ENCODE data around the gene PARD3B. TPM values are rescaled to one million over a fixed set of nuclear protein-coding genes. Genes with fewer than 3 reads are reported as not detected.

The PARD3B gene
- total RNA-seq, 1 experiment from 2014 or later: 3.6 TPM

DNA sequence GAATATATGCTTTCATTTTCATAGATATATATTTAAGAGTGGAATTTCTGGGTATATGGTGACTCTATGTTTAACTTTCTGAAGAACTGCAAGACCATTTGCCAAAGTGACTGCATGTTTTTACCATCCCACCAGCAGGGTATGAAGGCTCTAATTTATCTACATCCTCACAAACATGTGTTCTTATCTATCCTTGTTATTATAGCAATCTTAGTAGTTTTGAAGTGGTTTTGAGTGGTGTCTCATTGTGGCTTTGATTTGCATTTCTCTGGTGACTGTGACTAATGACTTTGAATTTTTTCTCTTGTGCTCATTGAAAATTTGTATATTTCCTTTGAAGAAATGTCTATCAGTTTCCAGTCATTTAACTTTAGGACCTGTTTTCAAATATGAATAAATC, 826.9 kb downstream of the PARD3B start:
- Histone ChIP-seq H3K27me3 (ENCODE audit: control insufficient read depth, insufficient read depth, low read length) (no peaks in the 10 kb centered on the region), H3K9me3 (ENCODE audit: control insufficient read depth, insufficient read depth, low read depth, low read length) (no peaks in the 10 kb centered on the region), H3K36me3 (ENCODE audit: control insufficient read depth, insufficient read depth, low read length) (no peaks in the 10 kb centered on the region), H3K4me3 (ENCODE audit: low read depth in 2 of 2, low read length in 2 of 2) (no peak overlapping the region), H3K27ac (ENCODE audit: low read length) (no peak overlapping the region), H3K4me1 (ENCODE audit: control insufficient read depth, insufficient read depth, low read length) (no peaks in the 10 kb centered on the region)
- TF ChIP-seq SIN3A (IDR thresholded peaks at IDR 0.05; ENCODE audit: borderline replicate concordance, insufficient read depth, low read depth, low read length) (no peak), POLR2AphosphoS5 (IDR thresholded peaks at IDR 0.05; ENCODE audit: low read depth, low read length) (no peak), REST (IDR thresholded peaks at IDR 0.05; ENCODE audit: insufficient read depth in 1 of 2, low read depth in 2 of 2, low read length in 1 of 2) (no peak), TCF7L2 (IDR thresholded peaks at IDR 0.05; ENCODE audit: low read depth, low read length) (no peak)
- TF ChIP-seq, protein P1, sequence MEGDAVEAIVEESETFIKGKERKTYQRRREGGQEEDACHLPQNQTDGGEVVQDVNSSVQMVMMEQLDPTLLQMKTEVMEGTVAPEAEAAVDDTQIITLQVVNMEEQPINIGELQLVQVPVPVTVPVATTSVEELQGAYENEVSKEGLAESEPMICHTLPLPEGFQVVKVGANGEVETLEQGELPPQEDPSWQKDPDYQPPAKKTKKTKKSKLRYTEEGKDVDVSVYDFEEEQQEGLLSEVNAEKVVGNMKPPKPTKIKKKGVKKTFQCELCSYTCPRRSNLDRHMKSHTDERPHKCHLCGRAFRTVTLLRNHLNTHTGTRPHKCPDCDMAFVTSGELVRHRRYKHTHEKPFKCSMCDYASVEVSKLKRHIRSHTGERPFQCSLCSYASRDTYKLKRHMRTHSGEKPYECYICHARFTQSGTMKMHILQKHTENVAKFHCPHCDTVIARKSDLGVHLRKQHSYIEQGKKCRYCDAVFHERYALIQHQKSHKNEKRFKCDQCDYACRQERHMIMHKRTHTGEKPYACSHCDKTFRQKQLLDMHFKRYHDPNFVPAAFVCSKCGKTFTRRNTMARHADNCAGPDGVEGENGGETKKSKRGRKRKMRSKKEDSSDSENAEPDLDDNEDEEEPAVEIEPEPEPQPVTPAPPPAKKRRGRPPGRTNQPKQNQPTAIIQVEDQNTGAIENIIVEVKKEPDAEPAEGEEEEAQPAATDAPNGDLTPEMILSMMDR (IDR thresholded peaks at IDR 0.05): no peak
- ATAC-seq (no peak), DNase-seq (ENCODE audit: low read depth, low spot score) (no peak)
- CTCF ChIA-PET: no interaction called here
- intact Hi-C loops (cut with micrococcal nuclease; ENCODE audit: unreplicated experiment) (no loop called here), in situ Hi-C loops (cut with HindIII; ENCODE audit: low pct_unique_long_range_greater_than_20kb, low sequenced_read_pairs) (no loop called here)
- POLR2A ChIA-PET: no interaction called here
- BruUV-seq (replicated peaks): no TSS peak

- ChIA-PET CTCF (no interaction called here), POLR2A (no interaction called here)
- no peak overlapping the region for H3K4me3 ChIP-seq (ENCODE audit: low read depth in 2 of 2, low read length in 2 of 2)
- DNase-seq (ENCODE audit: low read depth, low spot score) (no peak), ATAC-seq (no peak)
- H3K27me3 ChIP-seq (ENCODE audit: control insufficient read depth, insufficient read depth, low read length): no peaks in the 10 kb centered on the region
- H3K36me3 ChIP-seq (ENCODE audit: control insufficient read depth, insufficient read depth, low read length): no peaks in the 10 kb centered on the region
- BruUV-seq (replicated peaks): no TSS peak
- H3K9me3 ChIP-seq (ENCODE audit: control insufficient read depth, insufficient read depth, low read depth, low read length): no peaks in the 10 kb centered on the region
- H3K27ac ChIP-seq (ENCODE audit: low read length): no peak overlapping the region
- TF ChIP-seq POLR2AphosphoS5 (IDR thresholded peaks at IDR 0.05; ENCODE audit: low read depth, low read length) (no peak), TCF7L2 (IDR thresholded peaks at IDR 0.05; ENCODE audit: low read depth, low read length) (no peak), SIN3A (IDR thresholded peaks at IDR 0.05; ENCODE audit: borderline replicate concordance, insufficient read depth, low read depth, low read length) (no peak), REST (IDR thresholded peaks at IDR 0.05; ENCODE audit: insufficient read depth in 1 of 2, low read depth in 2 of 2, low read length in 1 of 2) (no peak)
- TF ChIP-seq, protein P1 (IDR thresholded peaks at IDR 0.05): no peak
- in situ Hi-C loops (cut with HindIII; ENCODE audit: low pct_unique_long_range_greater_than_20kb, low sequenced_read_pairs): no loop called here
- intact Hi-C loops (cut with micrococcal nuclease; ENCODE audit: unreplicated experiment): no loop called here
- no peaks in the 10 kb centered on the region for H3K4me1 ChIP-seq (ENCODE audit: control insufficient read depth, insufficient read depth, low read length)
Observed at GRCh38 chr2:205375461-205376448, 830.5 kb downstream of the PARD3B start.

Data from Panc1 (cell line).